HUES64 (cell line): ENCODE data around the gene NPTX1.

Experiments used
- H3K27ac ChIP-seq: 2 replicates; pipeline ENCODE4 v1.7.0; 2013; ENCODE audit warnings: low read depth, low read length, inconsistent platforms
- H3K27me3 ChIP-seq: 2 replicates; pipeline ENCODE4 v1.6.1; 2013; ENCODE audit warnings: mild to moderate bottlenecking, low read length; ENCODE audit not compliant: insufficient read depth
- H3K36me3 ChIP-seq: 2 replicates; pipeline ENCODE4 v1.6.1; 2013; ENCODE audit warnings: mild to moderate bottlenecking, low read length; ENCODE audit not compliant: insufficient read depth
- H3K4me1 ChIP-seq: 2 replicates; pipeline ENCODE4 v1.6.1; 2013; ENCODE audit warnings: mild to moderate bottlenecking, low read length, moderate library complexity; ENCODE audit not compliant: insufficient read depth
- H3K4me3 ChIP-seq: 2 replicates; pipeline ENCODE4 v1.5.1; 2013; ENCODE audit warnings: mild to moderate bottlenecking, low read length, moderate library complexity
- H3K9ac ChIP-seq: 2 replicates; pipeline ENCODE4 v1.6.1; 2013; ENCODE audit warnings: mild to moderate bottlenecking, low read depth, low read length
- H3K9me3 ChIP-seq: 2 replicates; pipeline ENCODE4 v1.6.1; 2013; ENCODE audit warnings: low read depth, low read length; ENCODE audit not compliant: insufficient read depth
- WGBS: fragments of 150-250, 120-280 bp; methylation state at CpG from one replicate; pipeline ENCODE4 v1.1.7; 2013; ENCODE audit warnings: missing lambda C conversion rate; 5-methylcytosine and 5-hydroxymethylcytosine counted together

NPTX1 gene

GRCh38 chr17:80466188-80466705, 10.2 kb downstream of the NPTX1 start:
- Histone ChIP-seq H3K9me3 (no peaks in the 10 kb centered on the region), H3K36me3 (no peaks in the 10 kb centered on the region; the same call in 1 of the 2 replicates), H3K27ac (no peak overlapping the region), H3K4me1 (no peaks in the 10 kb centered on the region), H3K4me3 (no peak overlapping the region), H3K27me3 (peaks cover 60% of the 10 kb centered on the region), H3K9ac (no peak overlapping the region)
- WGBS, result 79% methylated on average over 14 of the region's 15 CpGs

DNA sequence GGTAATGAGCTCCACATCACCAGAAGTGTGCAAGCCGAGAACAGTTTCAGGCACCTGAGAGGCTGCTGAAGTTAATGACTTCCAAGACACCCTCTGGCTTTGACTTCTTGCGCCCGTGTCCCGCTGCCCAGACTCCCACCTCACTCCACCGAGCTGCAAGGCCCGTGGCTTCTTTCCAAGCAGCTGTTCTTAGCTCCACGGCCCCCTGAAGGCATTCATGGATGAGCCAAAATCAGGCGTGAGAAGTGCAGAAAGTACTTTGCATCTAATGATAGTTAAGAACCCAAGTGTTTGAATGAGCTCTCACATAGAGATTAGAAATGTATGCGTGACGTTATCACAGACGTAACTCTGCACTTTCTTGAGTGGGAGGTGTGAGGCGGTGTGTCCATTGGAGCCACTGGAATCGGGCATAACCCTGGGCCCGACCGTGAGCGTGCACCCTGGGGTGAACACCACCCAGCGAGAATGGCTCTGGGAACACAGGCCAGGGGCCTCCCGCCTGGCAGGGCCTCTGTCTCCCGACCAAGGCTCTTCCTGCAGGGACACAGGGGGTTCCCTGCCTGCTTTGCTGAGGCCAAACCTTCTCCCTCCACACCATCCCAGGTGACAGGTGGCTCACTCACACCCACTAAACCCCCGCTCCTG, 11.0 kb downstream of the NPTX1 start:
- no peak overlapping the region for H3K27ac ChIP-seq
- no peak overlapping the region for H3K4me3 ChIP-seq
- H3K9me3 ChIP-seq, result no peaks in the 10 kb centered on the region
- no peaks in the 10 kb centered on the region; the same call in 1 of the 2 replicates for H3K36me3 ChIP-seq
- H3K9ac ChIP-seq, result no peak overlapping the region
- no peaks in the 10 kb centered on the region for H3K4me1 ChIP-seq
- H3K27me3 ChIP-seq, result peaks cover 58% of the 10 kb centered on the region
- 86% methylated on average over 20 of the region's 20 CpGs for WGBS

DNA sequence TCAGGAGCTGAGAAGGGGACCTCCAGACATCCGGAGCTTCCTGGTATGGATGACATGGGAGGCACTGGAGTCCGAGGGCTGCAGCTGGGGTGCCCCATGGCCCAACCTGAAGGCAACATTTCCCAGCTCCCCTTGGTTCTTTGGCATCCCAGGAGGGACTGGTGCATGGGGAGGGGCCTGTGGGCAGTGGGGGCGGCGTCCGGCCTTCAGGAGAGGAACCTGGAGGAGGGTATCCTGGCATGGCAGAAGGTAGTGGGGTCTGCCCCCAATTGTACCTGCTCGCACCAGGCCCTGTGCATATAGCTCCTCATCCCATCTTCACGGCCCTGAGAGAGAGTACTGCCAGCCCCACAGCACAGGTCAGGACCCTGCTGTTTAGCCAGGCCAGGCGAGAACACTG, 11.9 kb downstream of the NPTX1 start:
- H3K9ac ChIP-seq, result no peak overlapping the region
- H3K9me3 ChIP-seq, result no peaks in the 10 kb centered on the region
- H3K27ac ChIP-seq, result no peak overlapping the region
- H3K4me1 ChIP-seq, result no peaks in the 10 kb centered on the region
- no peaks in the 10 kb centered on the region for H3K36me3 ChIP-seq
- H3K27me3 ChIP-seq, result peaks cover 55% of the 10 kb centered on the region
- no peak overlapping the region for H3K4me3 ChIP-seq
- WGBS, result 93% methylated on average over 8 of the region's 8 CpGs

DNA sequence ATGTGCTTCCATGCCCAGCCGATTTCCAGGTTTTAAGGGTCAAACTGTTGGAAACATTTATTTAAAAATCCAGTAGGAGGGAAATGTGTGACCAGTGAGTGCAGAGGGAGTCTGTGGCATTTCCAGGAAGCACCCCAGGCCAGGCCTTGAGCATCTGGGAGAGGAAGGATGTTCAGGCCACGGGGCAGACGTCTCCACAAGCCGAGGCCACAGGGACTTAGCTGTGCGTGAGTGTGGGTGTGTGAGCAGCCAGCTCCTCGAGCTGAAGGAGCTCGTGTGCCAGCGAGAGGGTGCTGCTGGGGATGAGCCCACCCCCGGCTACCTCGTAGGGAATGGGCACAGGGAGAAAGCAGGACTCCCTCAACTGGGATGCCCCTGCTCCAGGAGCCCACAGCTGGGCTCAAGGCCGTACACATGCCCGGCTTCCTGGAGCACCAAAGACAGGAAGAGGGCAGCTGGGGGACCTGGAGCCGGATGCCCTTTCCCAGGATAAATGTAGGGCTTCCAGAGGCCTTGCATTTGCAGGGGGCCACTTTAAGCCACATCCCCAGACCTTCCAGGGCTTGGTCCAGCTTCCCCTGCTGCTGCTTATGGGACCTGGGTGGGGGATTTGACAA, 12.5 kb downstream of the NPTX1 start:
- Histone ChIP-seq H3K9me3 (no peaks in the 10 kb centered on the region), H3K9ac (no peak overlapping the region), H3K4me1 (no peaks in the 10 kb centered on the region), H3K36me3 (no peaks in the 10 kb centered on the region), H3K27me3 (peaks cover 55% of the 10 kb centered on the region), H3K4me3 (no peak overlapping the region), H3K27ac (no peak overlapping the region)
- WGBS, result 85% methylated on average over 13 of the region's 13 CpGs

DNA sequence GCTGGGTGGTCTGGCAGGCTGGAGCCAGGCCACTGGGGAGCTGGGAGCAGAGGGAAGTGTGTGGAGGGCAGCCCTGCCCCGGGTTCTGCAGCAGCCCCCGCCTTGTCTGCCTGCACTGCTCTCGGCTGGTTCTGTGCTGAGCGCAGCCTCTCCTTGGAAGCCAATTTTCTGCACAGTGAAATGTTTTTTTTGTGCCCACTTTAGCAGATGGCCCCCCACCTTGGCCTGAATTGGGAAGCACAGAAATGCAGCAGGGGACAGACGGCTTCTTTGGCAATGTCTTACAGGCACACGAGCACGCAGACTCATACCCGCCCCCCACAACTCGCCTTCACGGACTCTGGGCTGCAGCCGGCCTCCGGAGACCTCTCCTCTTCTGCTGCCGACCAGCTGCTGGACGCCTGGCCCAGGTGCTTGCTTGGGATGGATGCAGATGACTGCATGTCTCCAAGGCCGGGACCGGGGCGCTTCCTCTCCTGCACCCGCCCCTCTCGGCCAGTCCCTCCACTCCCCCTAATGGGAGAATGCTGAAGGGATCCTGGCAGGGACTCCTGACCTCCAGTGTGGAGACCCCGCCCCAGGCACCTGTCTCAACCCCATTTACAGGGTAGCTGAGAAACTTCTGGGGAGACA, 14.8 kb downstream of the NPTX1 start:
- 78% methylated on average over 20 of the region's 20 CpGs for WGBS
- no peaks in the 10 kb centered on the region for H3K36me3 ChIP-seq
- no peak overlapping the region for H3K27ac ChIP-seq
- no peaks in the 10 kb centered on the region for H3K4me1 ChIP-seq
- no peaks in the 10 kb centered on the region for H3K9me3 ChIP-seq
- no peak overlapping the region for H3K9ac ChIP-seq
- no peak overlapping the region for H3K4me3 ChIP-seq
- peaks cover 53% of the 10 kb centered on the region for H3K27me3 ChIP-seq

- Histone ChIP-seq H3K27me3 (peaks cover 54% of the 10 kb centered on the region), H3K9me3 (no peaks in the 10 kb centered on the region), H3K36me3 (no peaks in the 10 kb centered on the region), H3K27ac (no peak overlapping the region), H3K9ac (no peak overlapping the region), H3K4me3 (no peak overlapping the region), H3K4me1 (peaks cover 5% of the 10 kb centered on the region)
- 79% methylated on average over 8 of the region's 8 CpGs for WGBS
These were observed 16.0 kb downstream of the NPTX1 start for GRCh38 chr17:80460429-80460834.

- H3K4me3 ChIP-seq, result no peak overlapping the region
- no peak overlapping the region for H3K27ac ChIP-seq
- H3K9ac ChIP-seq, result no peak overlapping the region
- peaks cover 6% of the 10 kb centered on the region for H3K4me1 ChIP-seq
- H3K9me3 ChIP-seq, result no peaks in the 10 kb centered on the region
- 84% methylated on average over 10 of the region's 11 CpGs for WGBS
- H3K27me3 ChIP-seq, result peaks cover 49% of the 10 kb centered on the region
- no peaks in the 10 kb centered on the region for H3K36me3 ChIP-seq
These were observed 17.2 kb downstream of the NPTX1 start for GRCh38 chr17:80459234-80459633.

DNA sequence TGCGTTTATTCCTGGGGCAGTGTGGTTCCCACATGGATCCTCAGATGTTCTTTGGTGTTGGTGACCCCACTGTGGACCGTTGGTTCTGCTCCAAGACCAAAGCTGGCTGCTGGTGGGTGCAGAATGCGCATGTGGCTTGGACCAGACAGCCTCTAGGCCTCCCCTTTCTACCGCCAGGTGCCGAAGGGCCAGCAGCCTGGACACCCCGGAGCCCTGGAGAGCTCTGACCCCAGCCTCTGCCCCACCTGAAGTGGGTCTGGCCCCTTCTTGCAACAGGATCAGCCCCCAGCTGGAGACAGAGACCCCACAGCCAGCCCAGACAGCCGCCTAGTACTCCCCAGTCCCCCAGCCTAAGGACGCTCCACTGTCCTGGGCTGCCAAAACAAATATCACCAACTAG, 18.4 kb downstream of the NPTX1 start:
- H3K4me3 ChIP-seq, result no peak overlapping the region
- H3K27me3 ChIP-seq, result peaks cover 52% of the 10 kb centered on the region
- no peaks in the 10 kb centered on the region for H3K9me3 ChIP-seq
- peaks cover 6% of the 10 kb centered on the region for H3K4me1 ChIP-seq
- no peak overlapping the region for H3K27ac ChIP-seq
- H3K36me3 ChIP-seq, result no peaks in the 10 kb centered on the region
- no peak overlapping the region; the same call in 1 of the 2 replicates for H3K9ac ChIP-seq
- WGBS, result 88% methylated on average over 8 of the region's 8 CpGs

DNA sequence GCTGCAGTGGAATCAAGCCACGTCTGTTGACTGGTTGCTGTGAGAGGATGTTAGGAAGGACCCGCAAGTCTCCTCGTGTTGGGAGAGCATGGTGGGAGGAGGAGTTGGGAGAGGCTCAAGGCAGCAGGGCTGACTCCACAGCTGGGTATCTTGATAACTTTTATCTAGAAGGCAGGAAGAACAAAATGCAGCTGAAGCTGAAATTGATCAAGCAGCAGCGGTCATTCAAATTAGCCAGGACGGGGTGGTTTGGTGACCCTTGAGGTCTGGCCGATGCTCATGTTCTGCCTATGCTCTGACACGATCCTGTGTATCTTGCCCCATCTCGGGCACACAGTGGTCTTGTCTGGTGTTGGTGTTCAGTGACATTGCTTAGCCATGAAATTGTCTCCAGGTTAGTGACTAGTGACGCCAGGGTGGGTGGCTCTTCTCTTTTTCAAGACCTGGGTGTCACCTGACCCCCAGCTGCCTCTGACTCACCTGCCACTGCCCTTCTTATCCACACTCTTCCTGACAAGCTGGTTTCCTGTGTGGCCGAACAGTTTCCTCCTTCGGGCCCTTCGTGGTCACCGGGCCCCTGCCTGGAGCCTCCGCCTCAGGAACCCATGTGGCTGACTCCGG, 19.1 kb downstream of the NPTX1 start:
- Histone ChIP-seq H3K36me3 (no peaks in the 10 kb centered on the region), H3K27me3 (peaks cover 54% of the 10 kb centered on the region), H3K27ac (no peak overlapping the region), H3K9me3 (no peaks in the 10 kb centered on the region), H3K9ac (no peak overlapping the region), H3K4me3 (no peak overlapping the region), H3K4me1 (peaks cover 6% of the 10 kb centered on the region)
- 86% methylated on average over 15 of the region's 15 CpGs for WGBS

GRCh38 chr17:80456465-80457235, 19.8 kb downstream of the NPTX1 start:
- peaks cover 54% of the 10 kb centered on the region for H3K27me3 ChIP-seq
- no peak overlapping the region for H3K4me3 ChIP-seq
- 82% methylated on average over 21 of the region's 21 CpGs for WGBS
- H3K9me3 ChIP-seq, result no peaks in the 10 kb centered on the region
- H3K9ac ChIP-seq, result no peak overlapping the region
- H3K27ac ChIP-seq, result no peak overlapping the region
- peaks cover 6% of the 10 kb centered on the region for H3K4me1 ChIP-seq
- no peaks in the 10 kb centered on the region for H3K36me3 ChIP-seq
